DOHH2 (cell line): ENCODE results near the gene ZBED1.

ENCODE experiments used
- H3F3A ChIP-seq: fragments of 200-600 bp; sonication (generic), shearing (Covaris generic); 2 replicates; pipeline ENCODE4 v1.6.0; 2016; ENCODE audit warnings: antibody characterized with exemption, mild to moderate bottlenecking; ENCODE audit not compliant: control insufficient read depth, insufficient read depth
- H3K27ac ChIP-seq: fragments of 200-600 bp; sonication (generic); 2 replicates; pipeline ENCODE4 v1.5.1; 2014; ENCODE audit warnings: low read depth, mild to moderate bottlenecking, low read length, moderate library complexity
- H3K27me3 ChIP-seq: fragments of 200-600 bp; sonication (generic); 2 replicates; pipeline ENCODE4 v1.6.1; 2014; ENCODE audit warnings: mild to moderate bottlenecking, low read length, mixed read lengths; ENCODE audit not compliant: control insufficient read depth
- H3K36me3 ChIP-seq: fragments of 200-600 bp; sonication (generic); 2 replicates; pipeline ENCODE4 v1.6.1; 2014; ENCODE audit warnings: mild to moderate bottlenecking, low read length, moderate library complexity, mixed read lengths; ENCODE audit not compliant: control insufficient read depth
- H3K4me1 ChIP-seq: fragments of 200-600 bp; sonication (generic); 2 replicates; pipeline ENCODE4 v1.6.1; 2014; ENCODE audit warnings: mild to moderate bottlenecking, low read length, mixed read lengths; ENCODE audit not compliant: control insufficient read depth
- H3K4me2 ChIP-seq: fragments of 200-600 bp; sonication (generic); 2 replicates; pipeline ENCODE4 v1.6.0; 2014; ENCODE audit warnings: mild to moderate bottlenecking, low read length, moderate library complexity
- H3K4me3 ChIP-seq: fragments of 200-600 bp; sonication (generic); 2 replicates; pipeline ENCODE4 v1.5.1; 2014; ENCODE audit warnings: mild to moderate bottlenecking, low read length, mixed read lengths
- H3K79me2 ChIP-seq: fragments of 200-600 bp; sonication (generic); 2 replicates; pipeline ENCODE4 v1.6.1; 2014; ENCODE audit warnings: mild to moderate bottlenecking, low read length, mixed read lengths; ENCODE audit not compliant: control insufficient read depth
- H3K9me2 ChIP-seq: fragments of 200-600 bp; sonication (generic); replicated peaks from 2 replicates; pipeline ENCODE4 v1.6.1; 2014; ENCODE audit warnings: mild to moderate bottlenecking, low read length, mixed read lengths; ENCODE audit not compliant: control insufficient read depth
- H3K9me3 ChIP-seq: fragments of 200-600 bp; sonication (generic); 2 replicates; pipeline ENCODE4 v1.6.1; 2014; ENCODE audit warnings: antibody characterized with exemption, low read length, mixed read lengths; ENCODE audit not compliant: control insufficient read depth, insufficient read depth
- H4K20me1 ChIP-seq: fragments of 200-600 bp; sonication (generic); 2 replicates; pipeline ENCODE4 v1.6.0; 2014; ENCODE audit warnings: low read depth, mild to moderate bottlenecking, antibody characterized with exemption, low read length, moderate library complexity; ENCODE audit not compliant: control insufficient read depth, insufficient read depth
- EZH2phosphoT487 ChIP-seq: fragments of 200-600 bp; sonication (generic); IDR thresholded peaks from 2 replicates; pipeline ENCODE4 v1.6.1; 2017; ENCODE audit warnings: borderline replicate concordance, mild to moderate bottlenecking, antibody characterized with exemption, low read length, moderate library complexity, mixed read lengths
- TF ChIP-seq, protein P1 (sequence below): fragments of 200-600 bp; sonication (generic); IDR thresholded peaks from one replicate; pipeline ENCODE4 v1.5.1; 2014; ENCODE audit warnings: antibody characterized with exemption, mild to moderate bottlenecking, low read depth, low read length; ENCODE audit not compliant: poor library complexity, severe bottlenecking

Gene ZBED1

DNA sequence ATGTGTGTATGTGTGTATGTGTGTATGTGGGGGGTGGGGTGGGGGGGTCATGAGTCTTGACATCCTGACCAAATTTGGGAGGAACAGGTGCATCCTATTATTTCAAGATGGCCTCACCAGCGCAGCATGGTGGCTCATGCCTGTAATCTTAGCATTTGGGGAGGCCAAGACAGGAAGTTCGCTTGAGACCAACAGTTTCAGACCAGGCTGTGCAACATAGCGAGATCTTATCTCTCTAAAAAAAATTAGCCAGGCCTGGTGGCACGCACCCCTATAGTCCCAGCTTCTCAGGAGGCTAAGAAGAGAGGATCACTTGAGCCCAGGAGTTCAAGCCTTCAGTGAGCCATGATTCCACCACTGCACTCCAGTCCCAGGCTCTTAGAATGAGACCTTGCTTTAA, 47.0 kb upstream of the ZBED1 start:
- H3K27ac ChIP-seq = no peak overlapping the region
- H3K4me3 ChIP-seq = no peak overlapping the region
- H3K36me3 ChIP-seq = no peaks in the 10 kb centered on the region
- H3K4me1 ChIP-seq = no peaks in the 10 kb centered on the region
- no peaks in the 10 kb centered on the region for H3F3A ChIP-seq
- H4K20me1 ChIP-seq = no peaks in the 10 kb centered on the region
- no peak for TF ChIP-seq EZH2phosphoT487
- TF ChIP-seq, protein P1, sequence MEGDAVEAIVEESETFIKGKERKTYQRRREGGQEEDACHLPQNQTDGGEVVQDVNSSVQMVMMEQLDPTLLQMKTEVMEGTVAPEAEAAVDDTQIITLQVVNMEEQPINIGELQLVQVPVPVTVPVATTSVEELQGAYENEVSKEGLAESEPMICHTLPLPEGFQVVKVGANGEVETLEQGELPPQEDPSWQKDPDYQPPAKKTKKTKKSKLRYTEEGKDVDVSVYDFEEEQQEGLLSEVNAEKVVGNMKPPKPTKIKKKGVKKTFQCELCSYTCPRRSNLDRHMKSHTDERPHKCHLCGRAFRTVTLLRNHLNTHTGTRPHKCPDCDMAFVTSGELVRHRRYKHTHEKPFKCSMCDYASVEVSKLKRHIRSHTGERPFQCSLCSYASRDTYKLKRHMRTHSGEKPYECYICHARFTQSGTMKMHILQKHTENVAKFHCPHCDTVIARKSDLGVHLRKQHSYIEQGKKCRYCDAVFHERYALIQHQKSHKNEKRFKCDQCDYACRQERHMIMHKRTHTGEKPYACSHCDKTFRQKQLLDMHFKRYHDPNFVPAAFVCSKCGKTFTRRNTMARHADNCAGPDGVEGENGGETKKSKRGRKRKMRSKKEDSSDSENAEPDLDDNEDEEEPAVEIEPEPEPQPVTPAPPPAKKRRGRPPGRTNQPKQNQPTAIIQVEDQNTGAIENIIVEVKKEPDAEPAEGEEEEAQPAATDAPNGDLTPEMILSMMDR = no peak
- H3K9me3 ChIP-seq = no peaks in the 10 kb centered on the region
- peaks cover 3% of the 10 kb centered on the region; the same call in 1 of the 2 replicates for H3K27me3 ChIP-seq
- H3K4me2 ChIP-seq = no peak overlapping the region
- H3K79me2 ChIP-seq = no peaks in the 10 kb centered on the region
- no peaks in the 10 kb centered on the region for H3K9me2 ChIP-seq

DNA sequence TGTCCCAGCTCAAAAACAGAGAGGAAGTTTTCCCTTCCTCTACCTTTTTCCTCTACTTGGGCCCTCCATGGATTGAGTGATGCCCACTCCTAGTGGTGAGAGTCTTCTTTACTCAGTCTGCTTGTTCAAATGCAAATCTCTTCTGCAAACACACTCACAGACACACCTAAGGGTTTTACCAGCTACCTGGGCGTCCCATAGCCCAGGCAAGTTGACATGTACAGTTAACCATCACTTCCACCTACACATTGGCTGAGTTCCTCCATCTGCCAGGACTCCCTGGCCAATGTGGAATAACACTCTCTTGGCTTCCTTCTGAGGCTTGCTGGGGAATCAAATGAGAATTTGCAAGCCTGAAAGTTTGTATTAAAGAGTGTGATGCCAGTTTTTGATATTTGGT, 45.7 kb upstream of the ZBED1 start:
- Histone ChIP-seq H3K9me2 (no peaks in the 10 kb centered on the region), H3K4me2 (no peak overlapping the region), H3K36me3 (no peaks in the 10 kb centered on the region), H3K4me3 (no peak overlapping the region), H3K9me3 (no peaks in the 10 kb centered on the region), H3K79me2 (no peaks in the 10 kb centered on the region), H4K20me1 (no peaks in the 10 kb centered on the region), H3K4me1 (no peaks in the 10 kb centered on the region), H3K27ac (no peak overlapping the region), H3F3A (no peaks in the 10 kb centered on the region), H3K27me3 (no peaks in the 10 kb centered on the region)
- TF ChIP-seq, protein P1 = no peak
- no peak for TF ChIP-seq EZH2phosphoT487

DNA sequence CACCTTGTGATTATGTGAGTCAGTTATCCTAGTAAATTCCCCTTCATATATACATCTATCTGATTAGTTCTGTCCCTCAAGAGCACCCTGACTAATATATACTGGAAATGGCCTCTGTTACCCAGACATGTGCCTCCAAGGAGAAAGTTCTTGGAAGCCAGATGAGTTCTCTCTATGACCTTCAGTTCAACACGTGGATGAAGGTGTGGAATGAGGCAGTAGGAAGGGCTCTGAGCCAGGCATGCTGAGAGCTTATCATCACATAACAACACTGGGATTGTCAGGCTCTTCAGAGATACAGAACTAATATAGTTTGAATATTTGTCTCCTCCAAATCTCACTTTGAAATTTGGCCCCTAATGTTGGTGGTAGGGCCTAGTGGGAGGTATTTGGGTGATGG, 44.4 kb upstream of the ZBED1 start:
- no peaks in the 10 kb centered on the region for H3F3A ChIP-seq
- no peaks in the 10 kb centered on the region for H4K20me1 ChIP-seq
- no peak overlapping the region for H3K4me3 ChIP-seq
- H3K4me1 ChIP-seq = no peaks in the 10 kb centered on the region
- no peaks in the 10 kb centered on the region for H3K79me2 ChIP-seq
- no peak overlapping the region for H3K27ac ChIP-seq
- TF ChIP-seq, protein P1 = no peak
- no peaks in the 10 kb centered on the region for H3K9me3 ChIP-seq
- H3K4me2 ChIP-seq = no peak overlapping the region
- no peaks in the 10 kb centered on the region for H3K36me3 ChIP-seq
- H3K27me3 ChIP-seq = no peaks in the 10 kb centered on the region
- no peaks in the 10 kb centered on the region for H3K9me2 ChIP-seq
